WTC11 (cell line): Measurements from ENCODE around the gene APOBEC2. TPM values are rescaled to one million over a fixed set of nuclear protein-coding genes. Genes with fewer than 3 reads are reported as not detected.

ENCODE experiments used
- ATAC-seq: fragments of 200-7000 bp; cut with Tn5 transposase; 2 replicates; pipeline ENCODE4 v1.10.0; 2021; ENCODE audit warnings: mild to moderate bottlenecking, moderate library complexity
- CTCF ChIA-PET: fragments of 300-600 bp; sonication (Branson Sonifier 250); formaldehyde crosslinking; loops from one replicate; lab custom pipeline; 2021; ENCODE audit warnings: antibody characterized with exemption; lab: Charles Lee
- POLR2A ChIA-PET: fragments of 350-600 bp; sonication (Branson Sonifier 250); formaldehyde crosslinking; loops from one replicate; lab custom pipeline; 2021; ENCODE audit warnings: antibody characterized with exemption; lab: Charles Lee
- DNase-seq: peaks from one replicate; pipeline ENCODE4 v3.0.0; 2021; ENCODE audit warnings: low spot score
- H3K27ac Mint-ChIP-seq: 2 replicates; pipeline ENCODE4 v1.8.0; 2021; ENCODE audit warnings: mixed read lengths
- H3K27me3 Mint-ChIP-seq: 2 replicates; pipeline ENCODE4 v1.8.0; 2021; ENCODE audit warnings: low read depth, mild to moderate bottlenecking, moderate library complexity, mixed read lengths
- H3K36me3 Mint-ChIP-seq: 2 replicates; pipeline ENCODE4 v1.8.0; 2021; ENCODE audit warnings: mixed read lengths
- H3K4me1 Mint-ChIP-seq: 2 replicates; pipeline ENCODE4 v1.8.0; 2022; ENCODE audit warnings: mixed read lengths
- H3K4me3 Mint-ChIP-seq: 2 replicates; pipeline ENCODE4 v1.8.0; 2021; ENCODE audit warnings: mild to moderate bottlenecking, moderate library complexity, mixed read lengths
- H3K9me3 Mint-ChIP-seq: 2 replicates; pipeline ENCODE4 v1.8.0; 2021; ENCODE audit warnings: mixed read lengths
- ATF1 ChIP-seq: sonication (generic); formaldehyde crosslinking; IDR thresholded peaks from 2 replicates; pipeline ENCODE4 v1.8.1; 2023; ENCODE audit warnings: mild to moderate bottlenecking, moderate library complexity, missing genetic modification reagents
- CBFB ChIP-seq: sonication (generic); formaldehyde crosslinking; IDR thresholded peaks from 2 replicates; pipeline ENCODE4 v1.8.1; 2022; ENCODE audit warnings: mild to moderate bottlenecking, low read depth, missing genetic modification reagents
- CREB1 ChIP-seq: sonication (generic); formaldehyde crosslinking; IDR thresholded peaks from 2 replicates; pipeline ENCODE4 v1.8.0; 2023; ENCODE audit warnings: mild to moderate bottlenecking, missing genetic modification reagents
- ESRRA ChIP-seq: sonication (generic); formaldehyde crosslinking; IDR thresholded peaks from 2 replicates; pipeline ENCODE4 v1.8.1; 2022; ENCODE audit warnings: mild to moderate bottlenecking, missing genetic modification reagents, borderline replicate concordance
- ETV6 ChIP-seq: sonication (generic); formaldehyde crosslinking; IDR thresholded peaks from 2 replicates; pipeline ENCODE4 v1.8.1; 2022; ENCODE audit warnings: mild to moderate bottlenecking, missing genetic modification reagents
- FOXJ3 ChIP-seq: sonication (generic); formaldehyde crosslinking; IDR thresholded peaks from 2 replicates; pipeline ENCODE4 v1.9.0; 2021; ENCODE audit warnings: missing genetic modification reagents, mild to moderate bottlenecking, borderline replicate concordance
- NFATC4 ChIP-seq: fragments of 250-450 bp; sonication (Bioruptor Pico); IDR thresholded peaks from 2 replicates; pipeline ENCODE4 v1.9.0; 2021; ENCODE audit warnings: mild to moderate bottlenecking
- NR1H2 ChIP-seq: sonication (generic); formaldehyde crosslinking; IDR thresholded peaks from 2 replicates; pipeline ENCODE4 v1.9.0; 2021; ENCODE audit warnings: mild to moderate bottlenecking, moderate library complexity, missing genetic modification reagents
- NR2C2 ChIP-seq: sonication (generic); formaldehyde crosslinking; IDR thresholded peaks from 2 replicates; pipeline ENCODE4 v1.8.0; 2022; ENCODE audit warnings: mild to moderate bottlenecking, missing genetic modification reagents
- SMAD3 ChIP-seq: sonication (generic); formaldehyde crosslinking; IDR thresholded peaks from 2 replicates; pipeline ENCODE4 v1.8.0; 2022; ENCODE audit warnings: missing genetic modification reagents, mild to moderate bottlenecking, borderline replicate concordance
- SOX15 ChIP-seq: fragments of 250-450 bp; sonication (Bioruptor Pico); IDR thresholded peaks from 2 replicates; pipeline ENCODE4 v1.9.0; 2021; ENCODE audit warnings: mild to moderate bottlenecking
- SP1 ChIP-seq: sonication (generic); formaldehyde crosslinking; conservative IDR thresholded peaks from 2 replicates; pipeline ENCODE4 v1.8.1; 2022; ENCODE audit warnings: missing genetic modification reagents
- TP53 ChIP-seq: sonication (generic); formaldehyde crosslinking; IDR thresholded peaks from 2 replicates; pipeline ENCODE4 v1.8.1; 2023; ENCODE audit warnings: mild to moderate bottlenecking, missing genetic modification reagents
- ZBTB21 ChIP-seq: sonication (generic); formaldehyde crosslinking; IDR thresholded peaks from 2 replicates; pipeline ENCODE4 v1.8.1; 2023; ENCODE audit warnings: mild to moderate bottlenecking, missing genetic modification reagents, borderline replicate concordance
- ZNF232 ChIP-seq: sonication (generic); formaldehyde crosslinking; IDR thresholded peaks from 2 replicates; pipeline ENCODE4 v1.8.0; 2022; ENCODE audit warnings: mild to moderate bottlenecking, missing genetic modification reagents
- ZNF317 ChIP-seq: sonication (generic); formaldehyde crosslinking; IDR thresholded peaks from 2 replicates; pipeline ENCODE4 v1.8.1; 2023; ENCODE audit warnings: low read depth, mild to moderate bottlenecking, moderate library complexity, missing genetic modification reagents, borderline replicate concordance
- ZNF396 ChIP-seq: fragments of 250-450 bp; sonication (Bioruptor Pico); IDR thresholded peaks from 2 replicates; pipeline ENCODE4 v1.8.0; 2021; ENCODE audit warnings: mild to moderate bottlenecking, moderate library complexity, borderline replicate concordance
- total RNA-seq: library from RNA; stranded (reverse); gene quantifications from 3 replicates; pipeline ENCODE4 v1.2.3, GENCODE V29; 2021
- TF ChIP-seq, protein P1 (sequence below): sonication (generic); formaldehyde crosslinking; IDR thresholded peaks from 2 replicates; pipeline ENCODE4 v1.8.0; 2022; ENCODE audit warnings: mild to moderate bottlenecking, missing genetic modification reagents
- TF ChIP-seq, protein P2 (sequence below): sonication (generic); formaldehyde crosslinking; IDR thresholded peaks from 2 replicates; pipeline ENCODE4 v1.8.1; 2023; ENCODE audit warnings: mild to moderate bottlenecking, missing genetic modification reagents, moderate library complexity
- TF ChIP-seq, protein P3 (sequence below): sonication (generic); formaldehyde crosslinking; IDR thresholded peaks from 2 replicates; pipeline ENCODE4 v1.8.1; 2022; ENCODE audit warnings: mild to moderate bottlenecking, moderate library complexity, missing genetic modification reagents
- TF ChIP-seq, protein P4 (sequence below): fragments of 250-450 bp; sonication (Bioruptor Pico); IDR thresholded peaks from 2 replicates; pipeline ENCODE4 v1.9.0; 2021; ENCODE audit warnings: mild to moderate bottlenecking
- TF ChIP-seq, protein P5 (sequence below): sonication (generic); formaldehyde crosslinking; IDR thresholded peaks from 2 replicates; pipeline ENCODE4 v1.8.1; 2023; ENCODE audit warnings: mild to moderate bottlenecking, missing genetic modification reagents, borderline replicate concordance

APOBEC2 gene
- total RNA-seq, 1 experiment from 2014 or later: not detected

DNA sequence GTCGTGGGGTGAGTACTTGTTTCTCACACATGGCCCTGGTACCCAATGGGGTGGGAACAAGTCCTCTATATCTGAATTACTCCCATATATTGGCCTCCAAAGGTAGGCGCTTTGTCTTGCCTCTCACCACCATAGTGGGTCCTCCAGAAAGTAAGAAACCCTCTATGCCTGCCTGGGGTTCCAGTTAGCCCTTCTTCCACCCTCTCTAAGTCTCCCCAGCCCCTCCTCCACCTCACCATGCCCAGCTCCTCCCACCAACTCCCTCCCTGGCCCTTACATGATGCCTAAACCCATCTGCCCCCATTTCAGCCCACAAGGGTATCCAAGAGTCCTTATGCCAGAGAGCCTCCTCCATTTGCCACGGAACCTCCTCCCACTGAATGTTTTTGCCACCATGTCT is 9.9 kb upstream of the APOBEC2 start:
- no peaks in the 10 kb centered on the region for H3K9me3 Mint-ChIP-seq
- no peak overlapping the region for H3K27ac Mint-ChIP-seq
- no peak for ATAC-seq
- TF ChIP-seq CREB1 (CRISPR knock-in tag) (no peak), ETV6 (CRISPR knock-in tag) (no peak)
- peaks cover 11% of the 10 kb centered on the region for H3K4me1 Mint-ChIP-seq
- no peaks in the 10 kb centered on the region for H3K36me3 Mint-ChIP-seq
- ChIA-PET CTCF (interaction anchor here (2.2 to 5.2 kb wide), 2 partner anchors 10 to 15 kb away, joined by 5 to 25 read pairs; partner anchors contain the start of gene APOBEC2), POLR2A (no interaction called here)
- no peak for DNase-seq
- no peaks in the 10 kb centered on the region for H3K27me3 Mint-ChIP-seq
- H3K4me3 Mint-ChIP-seq: no peak overlapping the region

DNA sequence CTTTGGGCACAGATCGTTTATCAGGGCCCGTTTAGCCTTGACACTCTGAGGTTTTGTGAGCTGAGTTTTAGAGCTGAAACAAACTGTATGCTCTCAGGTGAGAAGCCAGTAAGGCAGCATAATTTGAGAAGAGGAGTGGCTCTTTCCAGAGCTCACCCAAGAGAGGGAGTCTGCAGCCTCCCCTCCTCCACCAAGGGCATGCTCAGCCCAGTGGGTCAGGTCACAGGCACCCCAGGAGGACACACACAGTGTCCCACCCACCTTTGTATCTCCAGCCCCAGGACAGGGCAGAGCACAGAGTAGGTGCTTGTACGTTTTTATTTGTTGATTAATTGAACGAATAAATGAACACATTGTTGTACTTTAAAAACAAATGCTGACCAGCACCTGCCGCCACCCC is 7.3 kb upstream of the APOBEC2 start:
- DNase-seq (no peak), ATAC-seq (no peak)
- CTCF ChIA-PET: interaction anchor here (1.1 to 5.2 kb wide), 3 partner anchors 9 to 18 kb away, joined by 3 to 25 read pairs (median 6); no protein-coding TSS in a partner anchor
- Mint-ChIP-seq H3K9me3 (no peaks in the 10 kb centered on the region), H3K4me1 (peaks cover 8% of the 10 kb centered on the region), H3K36me3 (no peaks in the 10 kb centered on the region), H3K27me3 (no peaks in the 10 kb centered on the region), H3K27ac (no peak overlapping the region), H3K4me3 (no peak overlapping the region)
- TF ChIP-seq FOXJ3: no peak
- TF ChIP-seq, protein P1, sequence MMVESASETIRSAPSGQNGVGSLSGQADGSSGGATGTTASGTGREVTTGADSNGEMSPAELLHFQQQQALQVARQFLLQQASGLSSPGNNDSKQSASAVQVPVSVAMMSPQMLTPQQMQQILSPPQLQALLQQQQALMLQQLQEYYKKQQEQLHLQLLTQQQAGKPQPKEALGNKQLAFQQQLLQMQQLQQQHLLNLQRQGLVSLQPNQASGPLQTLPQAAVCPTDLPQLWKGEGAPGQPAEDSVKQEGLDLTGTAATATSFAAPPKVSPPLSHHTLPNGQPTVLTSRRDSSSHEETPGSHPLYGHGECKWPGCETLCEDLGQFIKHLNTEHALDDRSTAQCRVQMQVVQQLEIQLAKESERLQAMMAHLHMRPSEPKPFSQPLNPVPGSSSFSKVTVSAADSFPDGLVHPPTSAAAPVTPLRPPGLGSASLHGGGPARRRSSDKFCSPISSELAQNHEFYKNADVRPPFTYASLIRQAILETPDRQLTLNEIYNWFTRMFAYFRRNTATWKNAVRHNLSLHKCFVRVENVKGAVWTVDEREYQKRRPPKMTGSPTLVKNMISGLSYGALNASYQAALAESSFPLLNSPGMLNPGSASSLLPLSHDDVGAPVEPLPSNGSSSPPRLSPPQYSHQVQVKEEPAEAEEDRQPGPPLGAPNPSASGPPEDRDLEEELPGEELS (CRISPR knock-in tag): no peak
- TF ChIP-seq SOX15 (CRISPR knock-in tag): no peak
- no peak for TF ChIP-seq CBFB (CRISPR knock-in tag)
- TF ChIP-seq TP53 (CRISPR knock-in tag): no peak
- TF ChIP-seq ZNF317: no peak
- TF ChIP-seq, protein P2, sequence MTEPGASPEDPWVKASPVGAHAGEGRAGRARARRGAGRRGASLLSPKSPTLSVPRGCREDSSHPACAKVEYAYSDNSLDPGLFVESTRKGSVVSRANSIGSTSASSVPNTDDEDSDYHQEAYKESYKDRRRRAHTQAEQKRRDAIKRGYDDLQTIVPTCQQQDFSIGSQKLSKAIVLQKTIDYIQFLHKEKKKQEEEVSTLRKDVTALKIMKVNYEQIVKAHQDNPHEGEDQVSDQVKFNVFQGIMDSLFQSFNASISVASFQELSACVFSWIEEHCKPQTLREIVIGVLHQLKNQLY (CRISPR knock-in tag): no peak
- TF ChIP-seq ZNF232 (CRISPR knock-in tag): no peak
- TF ChIP-seq ATF1 (CRISPR knock-in tag): no peak
- TF ChIP-seq, protein P3, sequence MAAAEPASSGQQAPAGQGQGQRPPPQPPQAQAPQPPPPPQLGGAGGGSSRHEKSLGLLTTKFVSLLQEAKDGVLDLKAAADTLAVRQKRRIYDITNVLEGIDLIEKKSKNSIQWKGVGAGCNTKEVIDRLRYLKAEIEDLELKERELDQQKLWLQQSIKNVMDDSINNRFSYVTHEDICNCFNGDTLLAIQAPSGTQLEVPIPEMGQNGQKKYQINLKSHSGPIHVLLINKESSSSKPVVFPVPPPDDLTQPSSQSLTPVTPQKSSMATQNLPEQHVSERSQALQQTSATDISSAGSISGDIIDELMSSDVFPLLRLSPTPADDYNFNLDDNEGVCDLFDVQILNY (CRISPR knock-in tag): no peak
- TF ChIP-seq, protein P4, sequence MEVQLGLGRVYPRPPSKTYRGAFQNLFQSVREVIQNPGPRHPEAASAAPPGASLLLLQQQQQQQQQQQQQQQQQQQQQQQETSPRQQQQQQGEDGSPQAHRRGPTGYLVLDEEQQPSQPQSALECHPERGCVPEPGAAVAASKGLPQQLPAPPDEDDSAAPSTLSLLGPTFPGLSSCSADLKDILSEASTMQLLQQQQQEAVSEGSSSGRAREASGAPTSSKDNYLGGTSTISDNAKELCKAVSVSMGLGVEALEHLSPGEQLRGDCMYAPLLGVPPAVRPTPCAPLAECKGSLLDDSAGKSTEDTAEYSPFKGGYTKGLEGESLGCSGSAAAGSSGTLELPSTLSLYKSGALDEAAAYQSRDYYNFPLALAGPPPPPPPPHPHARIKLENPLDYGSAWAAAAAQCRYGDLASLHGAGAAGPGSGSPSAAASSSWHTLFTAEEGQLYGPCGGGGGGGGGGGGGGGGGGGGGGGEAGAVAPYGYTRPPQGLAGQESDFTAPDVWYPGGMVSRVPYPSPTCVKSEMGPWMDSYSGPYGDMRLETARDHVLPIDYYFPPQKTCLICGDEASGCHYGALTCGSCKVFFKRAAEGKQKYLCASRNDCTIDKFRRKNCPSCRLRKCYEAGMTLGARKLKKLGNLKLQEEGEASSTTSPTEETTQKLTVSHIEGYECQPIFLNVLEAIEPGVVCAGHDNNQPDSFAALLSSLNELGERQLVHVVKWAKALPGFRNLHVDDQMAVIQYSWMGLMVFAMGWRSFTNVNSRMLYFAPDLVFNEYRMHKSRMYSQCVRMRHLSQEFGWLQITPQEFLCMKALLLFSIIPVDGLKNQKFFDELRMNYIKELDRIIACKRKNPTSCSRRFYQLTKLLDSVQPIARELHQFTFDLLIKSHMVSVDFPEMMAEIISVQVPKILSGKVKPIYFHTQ: no peak
- no peak for TF ChIP-seq NR2C2 (CRISPR knock-in tag)
- TF ChIP-seq, protein P5, sequence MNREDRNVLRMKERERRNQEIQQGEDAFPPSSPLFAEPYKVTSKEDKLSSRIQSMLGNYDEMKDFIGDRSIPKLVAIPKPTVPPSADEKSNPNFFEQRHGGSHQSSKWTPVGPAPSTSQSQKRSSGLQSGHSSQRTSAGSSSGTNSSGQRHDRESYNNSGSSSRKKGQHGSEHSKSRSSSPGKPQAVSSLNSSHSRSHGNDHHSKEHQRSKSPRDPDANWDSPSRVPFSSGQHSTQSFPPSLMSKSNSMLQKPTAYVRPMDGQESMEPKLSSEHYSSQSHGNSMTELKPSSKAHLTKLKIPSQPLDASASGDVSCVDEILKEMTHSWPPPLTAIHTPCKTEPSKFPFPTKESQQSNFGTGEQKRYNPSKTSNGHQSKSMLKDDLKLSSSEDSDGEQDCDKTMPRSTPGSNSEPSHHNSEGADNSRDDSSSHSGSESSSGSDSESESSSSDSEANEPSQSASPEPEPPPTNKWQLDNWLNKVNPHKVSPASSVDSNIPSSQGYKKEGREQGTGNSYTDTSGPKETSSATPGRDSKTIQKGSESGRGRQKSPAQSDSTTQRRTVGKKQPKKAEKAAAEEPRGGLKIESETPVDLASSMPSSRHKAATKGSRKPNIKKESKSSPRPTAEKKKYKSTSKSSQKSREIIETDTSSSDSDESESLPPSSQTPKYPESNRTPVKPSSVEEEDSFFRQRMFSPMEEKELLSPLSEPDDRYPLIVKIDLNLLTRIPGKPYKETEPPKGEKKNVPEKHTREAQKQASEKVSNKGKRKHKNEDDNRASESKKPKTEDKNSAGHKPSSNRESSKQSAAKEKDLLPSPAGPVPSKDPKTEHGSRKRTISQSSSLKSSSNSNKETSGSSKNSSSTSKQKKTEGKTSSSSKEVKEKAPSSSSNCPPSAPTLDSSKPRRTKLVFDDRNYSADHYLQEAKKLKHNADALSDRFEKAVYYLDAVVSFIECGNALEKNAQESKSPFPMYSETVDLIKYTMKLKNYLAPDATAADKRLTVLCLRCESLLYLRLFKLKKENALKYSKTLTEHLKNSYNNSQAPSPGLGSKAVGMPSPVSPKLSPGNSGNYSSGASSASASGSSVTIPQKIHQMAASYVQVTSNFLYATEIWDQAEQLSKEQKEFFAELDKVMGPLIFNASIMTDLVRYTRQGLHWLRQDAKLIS (CRISPR knock-in tag): no peak
- no peak for TF ChIP-seq ESRRA
- no peak for TF ChIP-seq SMAD3
- no peak for TF ChIP-seq NFATC4 (CRISPR knock-in tag)
- TF ChIP-seq ZNF396 (CRISPR knock-in tag): no peak
- no peak for TF ChIP-seq SP1 (CRISPR knock-in tag)
- TF ChIP-seq NR1H2 (CRISPR knock-in tag): no peak
- TF ChIP-seq ZBTB21 (CRISPR knock-in tag): no peak
- POLR2A ChIA-PET: no interaction called here
